Stimulated activated CD4-positive, alpha-beta T cell treated with anti-CD3 and anti-CD28 coated beads, Interleukin-2, amount 100 ng/mL, for 24 hours (primary cell): ENCODE results near the gene NYNRIN.
A peak's percentile ranks its signal among the peaks of the same experiment; 100 is the strongest.
"Not testable (repeated sequence)": the region's sequence is repeated elsewhere in the genome, so short reads cannot be mapped to it uniquely, and the experiment has no call there.

ENCODE experiments used
- DNase-seq, 2 donors: peaks; one replicate each; pipeline ENCODE4 v3.0.0-alpha.2; 2020

Gene NYNRIN

GRCh38 chr14:24434676-24435075 is 35.9 kb downstream of the NYNRIN start:
- DNase-seq = no peak

GRCh38 chr14:24435192-24435810 is 36.5 kb downstream of the NYNRIN start:
- DNase-seq = no peak

GRCh38 chr14:24435998-24436354 is 37.2 kb downstream of the NYNRIN start:
- DNase-seq = no peak

- peak in 1 of 2 donors; percentile 45 for DNase-seq
These were observed 37.7 kb downstream of the NYNRIN start for GRCh38 chr14:24436355-24437019.

GRCh38 chr14:24437020-24437735 is 38.4 kb downstream of the NYNRIN start:
- DNase-seq = no peak

- no peak for DNase-seq
These were observed 38.9 kb downstream of the NYNRIN start for GRCh38 chr14:24437736-24438067.

GRCh38 chr14:24438223-24439097 is 39.7 kb downstream of the NYNRIN start:
- no peak for DNase-seq

- DNase-seq = no peak
These were observed 40.5 kb downstream of the NYNRIN start for GRCh38 chr14:24439257-24439656.

- DNase-seq = no peak
These were observed 41.2 kb downstream of the NYNRIN start for GRCh38 chr14:24439830-24440605.

- no peak for DNase-seq
These were observed 42.0 kb downstream of the NYNRIN start for GRCh38 chr14:24440606-24441399.

- no peak for DNase-seq
These were observed 42.7 kb downstream of the NYNRIN start for GRCh38 chr14:24441485-24441884.

- no peak for DNase-seq
These were observed 43.1 kb downstream of the NYNRIN start for GRCh38 chr14:24441904-24442239.

- peak; percentile 93 to 96 for DNase-seq
These were observed 43.6 kb downstream of the NYNRIN start, which contains the start of gene SDR39U1 for GRCh38 chr14:24442240-24443052. TSS of gene SDR39U1 (minus strand) at chr14:24442776. CDS start at chr14:24442769, 7 bp downstream.

- no peak for DNase-seq
These were observed 44.4 kb downstream of the NYNRIN start for GRCh38 chr14:24443053-24443665.

- not testable (repeated sequence) for DNase-seq
These were observed 52.0 kb downstream of the NYNRIN start for GRCh38 chr14:24450828-24451227.

- no peak for DNase-seq
These were observed 58.2 kb downstream of the NYNRIN start for GRCh38 chr14:24456980-24457379.

GRCh38 chr14:24458736-24459135 is 59.9 kb downstream of the NYNRIN start:
- DNase-seq = no peak

- DNase-seq = no peak
These were observed 60.5 kb downstream of the NYNRIN start for GRCh38 chr14:24459331-24459730.

GRCh38 chr14:24461336-24461735 is 62.5 kb downstream of the NYNRIN start:
- no peak for DNase-seq
